Measurements from ENCODE around the gene CBARP.

Gene CBARP

GRCh38 chr19:1216756-1217155, 21.0 kb downstream of the CBARP start:
- Histone ChIP-seq H3K9me3 (ENCODE audit: insufficient read depth, low read length) (no peaks in the 10 kb centered on the region), H3K36me3 (ENCODE audit: low read length) (no peaks in the 10 kb centered on the region), H3K79me2 (ENCODE audit: insufficient read depth, low read length) (peaks cover 18% of the 10 kb centered on the region; the same call in 1 of the 2 replicates), H3K4me2 (ENCODE audit: low read depth, low read length, poor library complexity, severe bottlenecking) (no peak overlapping the region), H3K27me3 (ENCODE audit: low read length) (no peaks in the 10 kb centered on the region), H3K9ac (ENCODE audit: low read length) (no peak overlapping the region), H3K4me3 (ENCODE audit: insufficient read depth, low read length, poor library complexity, severe bottlenecking) (no peak overlapping the region), H3K27ac (ENCODE audit: low read depth, low read length) (no peak overlapping the region), H4K20me1 (ENCODE audit: low read depth, low read length) (no peaks in the 10 kb centered on the region), H3F3A (ENCODE audit: insufficient read depth) (no peaks in the 10 kb centered on the region), H3K9me2 (replicated peaks; ENCODE audit: insufficient read depth, low read length) (no peaks in the 10 kb centered on the region), H2AFZ (ENCODE audit: low read depth, low read length, severe bottlenecking) (no peak overlapping the region)
- TF ChIP-seq CTCF (IDR thresholded peaks at IDR 0.05; ENCODE audit: insufficient read depth, low read length, poor library complexity, severe bottlenecking) (no peak), EZH2phosphoT487 (conservative IDR thresholded peaks at IDR 0.05; ENCODE audit: low read length) (no peak)

- Histone ChIP-seq H3K9me3 (ENCODE audit: insufficient read depth, low read length) (no peaks in the 10 kb centered on the region), H2AFZ (ENCODE audit: low read depth, low read length, severe bottlenecking) (no peak overlapping the region), H3K4me2 (ENCODE audit: low read depth, low read length, poor library complexity, severe bottlenecking) (no peak overlapping the region), H3K27me3 (ENCODE audit: low read length) (no peaks in the 10 kb centered on the region), H3K9ac (ENCODE audit: low read length) (no peak overlapping the region), H3K27ac (ENCODE audit: low read depth, low read length) (no peak overlapping the region), H3F3A (ENCODE audit: insufficient read depth) (no peaks in the 10 kb centered on the region), H4K20me1 (ENCODE audit: low read depth, low read length) (no peaks in the 10 kb centered on the region), H3K79me2 (ENCODE audit: insufficient read depth, low read length) (peaks cover 32% of the 10 kb centered on the region), H3K4me3 (ENCODE audit: insufficient read depth, low read length, poor library complexity, severe bottlenecking) (no peak overlapping the region), H3K9me2 (replicated peaks; ENCODE audit: insufficient read depth, low read length) (no peaks in the 10 kb centered on the region), H3K36me3 (ENCODE audit: low read length) (no peaks in the 10 kb centered on the region)
- TF ChIP-seq EZH2phosphoT487 (conservative IDR thresholded peaks at IDR 0.05; ENCODE audit: low read length) (no peak), CTCF (IDR thresholded peaks at IDR 0.05; ENCODE audit: insufficient read depth, low read length, poor library complexity, severe bottlenecking) (no peak)
These were observed 22.7 kb downstream of the CBARP start for GRCh38 chr19:1214862-1215731.

- no peak overlapping the region for H3K27ac ChIP-seq (ENCODE audit: low read depth, low read length)
- no peaks in the 10 kb centered on the region for H3K36me3 ChIP-seq (ENCODE audit: low read length)
- H2AFZ ChIP-seq (ENCODE audit: low read depth, low read length, severe bottlenecking) = no peak overlapping the region
- no peak overlapping the region for H3K4me2 ChIP-seq (ENCODE audit: low read depth, low read length, poor library complexity, severe bottlenecking)
- H3K9me2 ChIP-seq (replicated peaks; ENCODE audit: insufficient read depth, low read length) = no peaks in the 10 kb centered on the region
- H3K4me3 ChIP-seq (ENCODE audit: insufficient read depth, low read length, poor library complexity, severe bottlenecking) = no peak overlapping the region
- H3K9me3 ChIP-seq (ENCODE audit: insufficient read depth, low read length) = no peaks in the 10 kb centered on the region
- H3K79me2 ChIP-seq (ENCODE audit: insufficient read depth, low read length) = peaks cover 39% of the 10 kb centered on the region
- H3F3A ChIP-seq (ENCODE audit: insufficient read depth) = no peaks in the 10 kb centered on the region
- H3K27me3 ChIP-seq (ENCODE audit: low read length) = no peaks in the 10 kb centered on the region
- H3K9ac ChIP-seq (ENCODE audit: low read length) = no peak overlapping the region
- H4K20me1 ChIP-seq (ENCODE audit: low read depth, low read length) = no peaks in the 10 kb centered on the region
- TF ChIP-seq CTCF (IDR thresholded peaks at IDR 0.05; ENCODE audit: insufficient read depth, low read length, poor library complexity, severe bottlenecking) (no peak), EZH2phosphoT487 (conservative IDR thresholded peaks at IDR 0.05; ENCODE audit: low read length) (no peak)
These were observed 23.4 kb downstream of the CBARP start for GRCh38 chr19:1214299-1214861.

All from SU-DHL-6 (cell line).